Skeletal muscle tissue (tissue), 4 donors: ENCODE measurements around the gene SLC5A10. TPM values are rescaled to one million over a fixed set of nuclear protein-coding genes. Genes with fewer than 3 reads are reported as not detected.

Source experiments
- H3K27ac ChIP-seq: one replicate; pipeline ENCODE4 v1.7.0; 2013; ENCODE audit warnings: mild to moderate bottlenecking, low read depth, low read length, inconsistent platforms
- H3K27me3 ChIP-seq, 3 donors: one replicate each; pipeline ENCODE4 v1.7.0; 2013; ENCODE audit warnings: low read length in 3 of 3; ENCODE audit not compliant: control insufficient read depth in 3 of 3, insufficient read depth in 3 of 3
- H3K36me3 ChIP-seq, 3 donors: one replicate each; pipeline ENCODE4 v1.7.0; 2013; ENCODE audit warnings: low read length in 3 of 3; ENCODE audit not compliant: control insufficient read depth in 3 of 3, insufficient read depth in 3 of 3
- H3K4me1 ChIP-seq, 3 donors: one replicate each; pipeline ENCODE4 v1.7.0; 2013; ENCODE audit warnings: low read length in 3 of 3, mild to moderate bottlenecking in 3 of 3; ENCODE audit not compliant: control insufficient read depth in 3 of 3, insufficient read depth in 3 of 3
- H3K4me3 ChIP-seq, 3 donors: one replicate each; pipeline ENCODE4 v1.7.0; 2013; ENCODE audit warnings: low read length in 3 of 3
- H3K9ac ChIP-seq, 3 donors: one replicate each; pipeline ENCODE4 v1.7.0; 2013; ENCODE audit warnings: low read length in 3 of 3, mild to moderate bottlenecking in 3 of 3, moderate library complexity in 2 of 3, low read depth in 1 of 3
- H3K9me3 ChIP-seq, 3 donors: one replicate each; pipeline ENCODE4 v1.7.0; 2013; ENCODE audit warnings: low read length in 3 of 3; ENCODE audit not compliant: control insufficient read depth in 3 of 3
- total RNA-seq: library from RNA; depleted of rRNA; stranded (reverse); fragments of >200 nt; gene quantifications from one replicate; pipeline ENCODE4 v1.2.3, GENCODE V29; 2014
- donor health status: Osteomylitis.

The SLC5A10 gene
- total RNA-seq, 1 donor from 2014 or later, result not detected

DNA sequence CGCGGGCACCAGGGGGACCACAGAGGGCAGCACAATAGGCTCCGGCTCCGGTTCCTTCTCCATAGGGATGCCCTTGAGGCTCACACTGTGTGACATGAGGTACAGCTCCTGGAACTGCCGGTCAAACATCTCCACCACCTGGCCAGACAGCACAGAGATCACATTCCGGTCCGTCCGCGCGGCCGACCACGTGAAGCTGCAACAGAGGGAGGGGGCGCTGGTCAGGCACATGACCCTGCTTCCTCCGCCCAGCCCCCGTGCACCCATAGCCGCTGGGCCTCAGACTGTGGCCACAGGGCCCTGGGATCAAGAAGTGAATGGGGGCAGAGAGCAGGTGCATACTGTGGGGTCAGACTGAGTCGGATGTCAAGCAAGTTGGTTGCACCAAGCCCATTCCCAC lies 26.7 kb downstream of the SLC5A10 start:
- H3K27ac ChIP-seq, result no peak overlapping the region
- H3K27me3 ChIP-seq, result no peaks in the 10 kb centered on the region

GRCh38 chr17:18980682-18981334 lies 28.8 kb downstream of the SLC5A10 start:
- H3K27ac ChIP-seq, result no peak overlapping the region
- no peaks in the 10 kb centered on the region for H3K9me3 ChIP-seq
- no peaks in the 10 kb centered on the region for H3K4me1 ChIP-seq
- no peaks in the 10 kb centered on the region for H3K27me3 ChIP-seq
- no peaks in the 10 kb centered on the region for H3K36me3 ChIP-seq
- H3K9ac ChIP-seq, result no peak overlapping the region
- H3K4me3 ChIP-seq, result no peak overlapping the region

More for the DNA sequence above, 26.7 kb downstream of the SLC5A10 start:
- Histone ChIP-seq H3K9ac (no peak overlapping the region), H3K36me3 (no peaks in the 10 kb centered on the region), H3K4me3 (no peak overlapping the region), H3K9me3 (no peaks in the 10 kb centered on the region), H3K4me1 (no peaks in the 10 kb centered on the region)

GRCh38 chr17:18981335-18981641 lies 29.3 kb downstream of the SLC5A10 start:
- no peak overlapping the region for H3K4me3 ChIP-seq
- no peaks in the 10 kb centered on the region for H3K9me3 ChIP-seq
- no peak overlapping the region for H3K9ac ChIP-seq
- no peaks in the 10 kb centered on the region for H3K27me3 ChIP-seq
- H3K36me3 ChIP-seq, result no peaks in the 10 kb centered on the region
- H3K4me1 ChIP-seq, result no peaks in the 10 kb centered on the region
- no peak overlapping the region for H3K27ac ChIP-seq

DNA sequence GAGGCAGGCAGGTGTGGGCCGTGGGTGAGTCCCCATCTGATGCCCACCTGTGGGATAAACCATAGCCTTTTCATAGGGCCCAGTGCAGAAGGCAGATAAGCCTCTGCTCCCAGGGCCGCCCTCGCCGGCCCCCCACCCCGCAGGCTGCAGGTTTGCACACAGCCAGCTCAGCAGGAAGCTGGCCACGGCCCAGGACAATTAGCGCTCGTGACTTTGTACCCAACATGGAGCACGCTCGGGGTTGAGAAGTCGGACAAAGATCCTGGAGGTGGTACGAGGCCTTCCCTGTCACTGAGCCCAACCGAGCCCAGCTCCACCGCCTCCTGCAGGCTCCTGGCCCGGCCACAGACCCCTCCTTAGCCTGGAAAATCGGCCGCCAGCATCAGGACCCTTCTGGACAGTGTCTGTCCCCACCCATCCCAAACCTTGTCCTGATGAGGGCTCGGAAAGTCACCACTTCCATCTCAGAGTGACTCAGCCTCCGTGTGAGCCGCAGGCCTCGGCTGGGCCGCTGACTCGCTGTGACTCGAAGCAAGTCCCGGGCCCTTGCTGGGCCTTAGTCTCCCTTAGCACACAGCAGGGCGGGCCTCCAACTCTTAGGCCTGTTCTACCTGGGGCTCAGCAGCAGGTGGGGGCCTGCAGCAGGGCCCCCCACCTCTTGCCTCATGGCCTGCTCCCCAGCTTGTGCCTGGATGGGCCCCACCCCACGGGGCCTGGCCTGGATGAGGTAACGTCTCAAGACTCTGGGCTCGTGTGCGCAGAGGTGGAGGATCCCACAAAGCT lies 29.9 kb downstream of the SLC5A10 start:
- H3K4me3 ChIP-seq, result no peak overlapping the region
- H3K9me3 ChIP-seq, result no peaks in the 10 kb centered on the region
- no peak overlapping the region for H3K9ac ChIP-seq
- no peaks in the 10 kb centered on the region for H3K36me3 ChIP-seq
- no peak overlapping the region for H3K27ac ChIP-seq
- H3K27me3 ChIP-seq, result no peaks in the 10 kb centered on the region
- H3K4me1 ChIP-seq, result no peaks in the 10 kb centered on the region

- no peaks in the 10 kb centered on the region for H3K27me3 ChIP-seq
- no peaks in the 10 kb centered on the region for H3K9me3 ChIP-seq
- H3K4me1 ChIP-seq, result peaks cover 0 to 7% (median 4%) of the 10 kb centered on the region in 3 donors
- H3K36me3 ChIP-seq, result no peaks in the 10 kb centered on the region
- H3K27ac ChIP-seq, result no peak overlapping the region
- no peak overlapping the region for H3K9ac ChIP-seq
- H3K4me3 ChIP-seq, result no peak overlapping the region
Measured at GRCh38 chr17:18984273-18985114, 32.5 kb downstream of the SLC5A10 start.

GRCh38 chr17:18985475-18985874 lies 33.5 kb downstream of the SLC5A10 start:
- no peak overlapping the region for H3K4me3 ChIP-seq
- no peaks in the 10 kb centered on the region for H3K9me3 ChIP-seq
- no peak overlapping the region for H3K9ac ChIP-seq
- H3K36me3 ChIP-seq, result no peaks in the 10 kb centered on the region
- H3K4me1 ChIP-seq, result peaks cover 0 to 7% (median 4%) of the 10 kb centered on the region in 3 donors
- no peak overlapping the region for H3K27ac ChIP-seq
- H3K27me3 ChIP-seq, result no peaks in the 10 kb centered on the region

- H3K9me3 ChIP-seq, result no peaks in the 10 kb centered on the region
- H3K4me1 ChIP-seq, result peaks cover 0 to 7% (median 4%) of the 10 kb centered on the region in 3 donors
- H3K27me3 ChIP-seq, result no peaks in the 10 kb centered on the region
- H3K36me3 ChIP-seq, result no peaks in the 10 kb centered on the region
- H3K27ac ChIP-seq, result no peak overlapping the region
- H3K4me3 ChIP-seq, result no peak overlapping the region
- no peak overlapping the region for H3K9ac ChIP-seq
Measured at GRCh38 chr17:18986541-18987229, 34.7 kb downstream of the SLC5A10 start.

GRCh38 chr17:18987230-18987610 lies 35.3 kb downstream of the SLC5A10 start:
- no peak overlapping the region for H3K4me3 ChIP-seq
- no peaks in the 10 kb centered on the region for H3K36me3 ChIP-seq
- no peaks in the 10 kb centered on the region for H3K27me3 ChIP-seq
- no peak overlapping the region for H3K9ac ChIP-seq
- no peak overlapping the region for H3K27ac ChIP-seq
- H3K4me1 ChIP-seq, result peaks cover 0 to 7% (median 4%) of the 10 kb centered on the region in 3 donors
- no peaks in the 10 kb centered on the region for H3K9me3 ChIP-seq

GRCh38 chr17:18987862-18988545 lies 36.0 kb downstream of the SLC5A10 start:
- Histone ChIP-seq H3K36me3 (no peaks in the 10 kb centered on the region), H3K9ac (peak overlapping the region in 1 of 3 donors; percentile 16), H3K4me3 (no peak overlapping the region), H3K27me3 (no peaks in the 10 kb centered on the region), H3K4me1 (peaks cover 0 to 7% (median 4%) of the 10 kb centered on the region in 3 donors), H3K27ac (no peak overlapping the region), H3K9me3 (no peaks in the 10 kb centered on the region)
